Right lobe of liver (tissue), 4 donors: ENCODE measurements around the gene FARS2.

Experiments
- POLR2A ChIP-seq: fragments of 450-650 bp; IDR thresholded peaks from one replicate; pipeline ENCODE4 v1.6.1; 2017; ENCODE audit warnings: antibody characterized with exemption, mild to moderate bottlenecking
- TF ChIP-seq, protein P1 (sequence below), 4 donors: fragments of 200-600 bp in 3 of 4; fragments of 450-650 bp in 1 of 4; IDR thresholded peaks; one replicate each; pipeline versions ENCODE4 v1.5.1 to v1.8.0; 2016 to 2022; ENCODE audit warnings: antibody characterized with exemption in 4 of 4, mild to moderate bottlenecking in 2 of 4
- donor health status: DM: no; HTN: no; CAD: no.
- donor health status: DM: no; HTN: no; CAD: no.
- donor health status: DM: no; HTN: yes; CAD: no.

DNA sequence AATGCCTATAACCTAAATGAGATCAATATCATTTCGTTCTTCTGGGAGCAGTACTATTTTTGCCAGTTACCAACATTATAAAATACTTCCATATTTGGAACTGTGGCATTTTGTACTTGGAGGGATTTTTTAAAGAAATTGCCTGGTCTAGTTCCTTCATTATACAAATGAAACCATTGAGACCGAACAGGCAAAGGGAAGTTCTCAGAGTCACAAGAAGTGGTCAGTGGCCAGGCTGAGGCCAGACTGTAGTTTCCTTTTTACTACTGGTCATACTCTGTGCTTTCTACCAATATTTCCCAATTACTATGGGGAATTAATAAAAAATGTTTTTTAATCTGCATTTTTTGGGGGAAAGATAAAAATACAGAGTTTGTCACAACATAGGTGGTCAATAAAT is 413.4 kb downstream of the FARS2 start:
- TF ChIP-seq, protein P1, sequence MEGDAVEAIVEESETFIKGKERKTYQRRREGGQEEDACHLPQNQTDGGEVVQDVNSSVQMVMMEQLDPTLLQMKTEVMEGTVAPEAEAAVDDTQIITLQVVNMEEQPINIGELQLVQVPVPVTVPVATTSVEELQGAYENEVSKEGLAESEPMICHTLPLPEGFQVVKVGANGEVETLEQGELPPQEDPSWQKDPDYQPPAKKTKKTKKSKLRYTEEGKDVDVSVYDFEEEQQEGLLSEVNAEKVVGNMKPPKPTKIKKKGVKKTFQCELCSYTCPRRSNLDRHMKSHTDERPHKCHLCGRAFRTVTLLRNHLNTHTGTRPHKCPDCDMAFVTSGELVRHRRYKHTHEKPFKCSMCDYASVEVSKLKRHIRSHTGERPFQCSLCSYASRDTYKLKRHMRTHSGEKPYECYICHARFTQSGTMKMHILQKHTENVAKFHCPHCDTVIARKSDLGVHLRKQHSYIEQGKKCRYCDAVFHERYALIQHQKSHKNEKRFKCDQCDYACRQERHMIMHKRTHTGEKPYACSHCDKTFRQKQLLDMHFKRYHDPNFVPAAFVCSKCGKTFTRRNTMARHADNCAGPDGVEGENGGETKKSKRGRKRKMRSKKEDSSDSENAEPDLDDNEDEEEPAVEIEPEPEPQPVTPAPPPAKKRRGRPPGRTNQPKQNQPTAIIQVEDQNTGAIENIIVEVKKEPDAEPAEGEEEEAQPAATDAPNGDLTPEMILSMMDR (IDR thresholded peaks at IDR 0.05): no peak
- no peak for TF ChIP-seq POLR2A
